Osteocyte (in vitro differentiated cells): ENCODE results near the gene CENPU. TPM values are rescaled to one million over a fixed set of nuclear protein-coding genes. Genes with fewer than 3 reads are reported as not detected.

ENCODE experiments used
- DNase-seq: peaks from one replicate; pipeline ENCODE4 v3.0.0; 2021; ENCODE audit warnings: mixed read lengths; ENCODE audit not compliant: unreplicated experiment; ENCODE audit errors: extremely low spot score
- H3K27ac Mint-ChIP-seq: one replicate; pipeline ENCODE4 v1.8.0; 2021; ENCODE audit warnings: mild to moderate bottlenecking, mixed read lengths; ENCODE audit not compliant: unreplicated experiment
- H3K27me3 Mint-ChIP-seq: one replicate; pipeline ENCODE4 v1.8.0; 2021; ENCODE audit warnings: mixed read lengths; ENCODE audit not compliant: unreplicated experiment
- H3K36me3 Mint-ChIP-seq: one replicate; pipeline ENCODE4 v1.8.0; 2021; ENCODE audit warnings: mixed read lengths; ENCODE audit not compliant: unreplicated experiment
- H3K4me1 Mint-ChIP-seq: one replicate; pipeline ENCODE4 v1.8.0; 2021; ENCODE audit warnings: mixed read lengths; ENCODE audit not compliant: unreplicated experiment
- H3K4me3 Mint-ChIP-seq: one replicate; pipeline ENCODE4 v1.8.0; 2021; ENCODE audit warnings: mild to moderate bottlenecking, moderate library complexity, mixed read lengths; ENCODE audit not compliant: unreplicated experiment
- H3K9me3 Mint-ChIP-seq: one replicate; pipeline ENCODE4 v1.8.0; 2021; ENCODE audit warnings: mixed read lengths; ENCODE audit not compliant: unreplicated experiment
- CTCF ChIP-seq: fragments of 200-600 bp; sonication (generic); IDR thresholded peaks from 2 replicates; pipeline ENCODE4 v1.5.0; 2021; ENCODE audit warnings: antibody characterized with exemption, mild to moderate bottlenecking, moderate library complexity
- total RNA-seq: library from RNA; stranded (reverse); gene quantifications from 2 replicates; pipeline ENCODE4 v1.2.1, GENCODE V29; 2021

The CENPU gene
- total RNA-seq, 1 donor from 2014 or later: 6.9 TPM

GRCh38 chr4:184713887-184714286, 20.0 kb downstream of the CENPU start:
- Mint-ChIP-seq H3K4me3 (no peak overlapping the region), H3K9me3 (peaks cover 2% of the 10 kb centered on the region), H3K27me3 (no peaks in the 10 kb centered on the region), H3K4me1 (peaks cover 7% of the 10 kb centered on the region), H3K27ac (peak overlapping the region; percentile 12), H3K36me3 (peaks cover 8% of the 10 kb centered on the region)
- DNase-seq: no peak
- TF ChIP-seq CTCF: no peak

GRCh38 chr4:184712322-184712721, 21.6 kb downstream of the CENPU start:
- H3K27me3 Mint-ChIP-seq: no peaks in the 10 kb centered on the region
- no peak overlapping the region for H3K4me3 Mint-ChIP-seq
- peaks cover 6% of the 10 kb centered on the region for H3K9me3 Mint-ChIP-seq
- DNase-seq: no peak
- peaks cover 7% of the 10 kb centered on the region for H3K4me1 Mint-ChIP-seq
- H3K27ac Mint-ChIP-seq: no peak overlapping the region
- H3K36me3 Mint-ChIP-seq: peaks cover 9% of the 10 kb centered on the region
- no peak for TF ChIP-seq CTCF

- Mint-ChIP-seq H3K27me3 (no peaks in the 10 kb centered on the region), H3K36me3 (peaks cover 6% of the 10 kb centered on the region), H3K4me1 (peaks cover 1% of the 10 kb centered on the region), H3K27ac (no peak overlapping the region), H3K4me3 (no peak overlapping the region), H3K9me3 (peaks cover 6% of the 10 kb centered on the region)
- DNase-seq: no peak
- no peak for TF ChIP-seq CTCF
Measured at GRCh38 chr4:184706453-184706852, 27.4 kb downstream of the CENPU start.

GRCh38 chr4:184705692-184706091, 28.2 kb downstream of the CENPU start:
- peaks cover 6% of the 10 kb centered on the region for H3K36me3 Mint-ChIP-seq
- H3K27ac Mint-ChIP-seq: no peak overlapping the region
- peaks cover 6% of the 10 kb centered on the region for H3K9me3 Mint-ChIP-seq
- no peaks in the 10 kb centered on the region for H3K27me3 Mint-ChIP-seq
- TF ChIP-seq CTCF: no peak
- H3K4me1 Mint-ChIP-seq: no peaks in the 10 kb centered on the region
- DNase-seq: no peak
- no peak overlapping the region for H3K4me3 Mint-ChIP-seq

GRCh38 chr4:184702114-184702513, 31.8 kb downstream of the CENPU start:
- Mint-ChIP-seq H3K27me3 (no peaks in the 10 kb centered on the region), H3K36me3 (peaks cover 2% of the 10 kb centered on the region), H3K9me3 (no peaks in the 10 kb centered on the region), H3K27ac (no peak overlapping the region), H3K4me3 (no peak overlapping the region), H3K4me1 (peaks cover 3% of the 10 kb centered on the region)
- no peak for TF ChIP-seq CTCF
- DNase-seq: no peak
